Measurements from ENCODE around the gene ACP2. TPM values are rescaled to one million over a fixed set of nuclear protein-coding genes. Genes with fewer than 3 reads are reported as not detected.
"Not testable (repeated sequence)": the region's sequence is repeated elsewhere in the genome, so short reads cannot be mapped to it uniquely, and the experiment has no call there.

The ACP2 gene
- total RNA-seq, 2 experiments from 2014 or later: 26.7 to 27.5 TPM

- Mint-ChIP-seq H3K4me3 (no peak overlapping the region), H3K27ac (peak overlapping the region; percentile 63), H3K27me3 (ENCODE audit: low read depth) (no peaks in the 10 kb centered on the region), H3K36me3 (ENCODE audit: low read depth) (peaks cover 71% of the 10 kb centered on the region), H3K4me1 (ENCODE audit: low read depth) (peaks cover 54% of the 10 kb centered on the region), H3K9me3 (ENCODE audit: insufficient read depth) (no peaks in the 10 kb centered on the region)
- ChIA-PET POLR2A (interaction anchor here (1.0 kb wide), 1 partner anchor 13 kb away, joined by 4 read pairs; no protein-coding TSS in a partner anchor), CTCF (interaction anchor here (0.9 to 1.6 kb wide), 3 partner anchors 9 to 39 kb away, joined by 3 to 4 read pairs (median 3); partner anchors contain the start of gene ACP2)
- ATAC-seq (no peak), DNase-seq (no peak)
These were observed 28.2 kb downstream of the ACP2 start for GRCh38 chr11:47220401-47220821.

- ATAC-seq (peak; percentile 27), DNase-seq (peak; percentile 70)
- Mint-ChIP-seq H3K27ac (peak overlapping the region; percentile 100), H3K27me3 (ENCODE audit: low read depth) (no peaks in the 10 kb centered on the region), H3K36me3 (ENCODE audit: low read depth) (peaks cover 51% of the 10 kb centered on the region), H3K4me1 (ENCODE audit: low read depth) (peaks cover 47% of the 10 kb centered on the region), H3K9me3 (ENCODE audit: insufficient read depth) (no peaks in the 10 kb centered on the region), H3K4me3 (peak overlapping the region; percentile 99)
- POLR2A ChIA-PET: interaction anchor here (0.6 to 3.9 kb wide), 17 partner anchors 8 to 300 kb away, joined by 3 to 41 read pairs (median 11); partner anchors contain the start of genes ACP2, ARFGAP2, MADD and PACSIN3
- CTCF ChIA-PET: interaction anchor here (0.9 to 3.5 kb wide), 9 partner anchors 7 to 163 kb away, joined by 3 to 38 read pairs (median 8); partner anchors contain the start of genes ACP2, ARFGAP2 and MADD
These were observed 32.4 kb downstream of the ACP2 start for GRCh38 chr11:47216121-47216798.

GRCh38 chr11:47215366-47215910 is 33.2 kb downstream of the ACP2 start:
- Mint-ChIP-seq H3K4me3 (peak overlapping the region; percentile 99), H3K4me1 (ENCODE audit: low read depth) (peaks cover 46% of the 10 kb centered on the region)

GRCh38 chr11:47213950-47214565 is 34.6 kb downstream of the ACP2 start:
- H3K27ac Mint-ChIP-seq: peak overlapping the region; percentile 100
- H3K27me3 Mint-ChIP-seq (ENCODE audit: low read depth): no peaks in the 10 kb centered on the region
- peak overlapping the region; percentile 99 for H3K4me3 Mint-ChIP-seq
- ATAC-seq (peak; percentile 81), DNase-seq (peak; percentile 91)
- H3K36me3 Mint-ChIP-seq (ENCODE audit: low read depth): peaks cover 33% of the 10 kb centered on the region
- H3K4me1 Mint-ChIP-seq (ENCODE audit: low read depth): peaks cover 38% of the 10 kb centered on the region
- POLR2A ChIA-PET: interaction anchor here (0.6 to 3.9 kb wide), 24 partner anchors 8 to 514 kb away, joined by 3 to 41 read pairs (median 6); partner anchors contain the start of genes ACP2, ARFGAP2, ARHGAP1 and MADD
- H3K9me3 Mint-ChIP-seq (ENCODE audit: insufficient read depth): no peaks in the 10 kb centered on the region
- CTCF ChIA-PET: interaction anchor here (0.7 to 3.5 kb wide), 12 partner anchors 8 to 240 kb away, joined by 3 to 38 read pairs (median 7); partner anchors contain the start of genes ACP2, ARFGAP2, MADD and PACSIN3

More at GRCh38 chr11:47215366-47215910, 33.2 kb downstream of the ACP2 start:
- H3K27me3 Mint-ChIP-seq (ENCODE audit: low read depth): no peaks in the 10 kb centered on the region
- H3K27ac Mint-ChIP-seq: peak overlapping the region; percentile 100
- ATAC-seq (no peak), DNase-seq (no peak)
- H3K36me3 Mint-ChIP-seq (ENCODE audit: low read depth): peaks cover 43% of the 10 kb centered on the region
- ChIA-PET CTCF (interaction anchor here (0.7 to 3.5 kb wide), 15 partner anchors 8 to 192 kb away, joined by 3 to 38 read pairs (median 4); partner anchors contain the start of genes ACP2, ARFGAP2 and MADD), POLR2A (interaction anchor here (1.1 to 3.9 kb wide), 26 partner anchors 9 to 635 kb away, joined by 3 to 41 read pairs (median 6); partner anchors contain the start of genes ACP2, ARFGAP2, ARHGAP1 and MADD)
- no peaks in the 10 kb centered on the region for H3K9me3 Mint-ChIP-seq (ENCODE audit: insufficient read depth)

GRCh38 chr11:47212938-47213337 is 35.7 kb downstream of the ACP2 start:
- ChIA-PET POLR2A (no interaction called here), CTCF (no interaction called here)
- ATAC-seq (no peak), DNase-seq (no peak)
- H3K4me3 Mint-ChIP-seq: no peak overlapping the region
- no peaks in the 10 kb centered on the region for H3K9me3 Mint-ChIP-seq (ENCODE audit: insufficient read depth)
- peaks cover 31% of the 10 kb centered on the region for H3K4me1 Mint-ChIP-seq (ENCODE audit: low read depth)
- no peaks in the 10 kb centered on the region for H3K27me3 Mint-ChIP-seq (ENCODE audit: low read depth)
- H3K36me3 Mint-ChIP-seq (ENCODE audit: low read depth): peaks cover 24% of the 10 kb centered on the region
- H3K27ac Mint-ChIP-seq: no peak overlapping the region

GRCh38 chr11:47208628-47209027 is 40.0 kb downstream of the ACP2 start:
- CTCF ChIA-PET: interaction anchor here (0.6 kb wide), 1 partner anchor 590 kb away, joined by 3 read pairs; no protein-coding TSS in a partner anchor
- Mint-ChIP-seq H3K27ac (no peak overlapping the region), H3K27me3 (ENCODE audit: low read depth) (peaks cover 3% of the 10 kb centered on the region), H3K36me3 (ENCODE audit: low read depth) (no peaks in the 10 kb centered on the region), H3K4me3 (no peak overlapping the region), H3K9me3 (ENCODE audit: insufficient read depth) (no peaks in the 10 kb centered on the region), H3K4me1 (ENCODE audit: low read depth) (peaks cover 7% of the 10 kb centered on the region)
- ATAC-seq: no peak
- no peak for DNase-seq
- POLR2A ChIA-PET: no interaction called here

- H3K9me3 Mint-ChIP-seq (ENCODE audit: insufficient read depth); H3K27me3 Mint-ChIP-seq (ENCODE audit: low read depth); DNase-seq; CTCF ChIA-PET; ATAC-seq; H3K36me3 Mint-ChIP-seq (ENCODE audit: low read depth); H3K27ac Mint-ChIP-seq; H3K4me1 Mint-ChIP-seq (ENCODE audit: low read depth); POLR2A ChIA-PET; H3K4me3 Mint-ChIP-seq: not testable (repeated sequence)
These were observed 40.5 kb downstream of the ACP2 start for GRCh38 chr11:47208008-47208552.

GRCh38 chr11:47207459-47207858 is 41.2 kb downstream of the ACP2 start:
- ChIA-PET POLR2A (no interaction called here), CTCF (no interaction called here)
- Mint-ChIP-seq H3K4me3 (no peak overlapping the region), H3K4me1 (ENCODE audit: low read depth) (peaks cover 3% of the 10 kb centered on the region), H3K36me3 (ENCODE audit: low read depth) (no peaks in the 10 kb centered on the region), H3K9me3 (ENCODE audit: insufficient read depth) (no peaks in the 10 kb centered on the region), H3K27ac (no peak overlapping the region), H3K27me3 (ENCODE audit: low read depth) (peaks cover 4% of the 10 kb centered on the region)
- ATAC-seq (no peak), DNase-seq (no peak)

- H3K27ac Mint-ChIP-seq; DNase-seq; H3K4me3 Mint-ChIP-seq; H3K27me3 Mint-ChIP-seq (ENCODE audit: low read depth); H3K36me3 Mint-ChIP-seq (ENCODE audit: low read depth); ATAC-seq; H3K4me1 Mint-ChIP-seq (ENCODE audit: low read depth); CTCF ChIA-PET; H3K9me3 Mint-ChIP-seq (ENCODE audit: insufficient read depth): not testable (repeated sequence)
- POLR2A ChIA-PET: interaction anchor here (1.2 kb wide), 1 partner anchor 8 kb away, joined by 6 read pairs; the partner anchor contains the start of gene DDB2
These were observed 42.0 kb downstream of the ACP2 start for GRCh38 chr11:47206577-47206976.

- no peaks in the 10 kb centered on the region for H3K36me3 Mint-ChIP-seq (ENCODE audit: low read depth)
- H3K4me1 Mint-ChIP-seq (ENCODE audit: low read depth): peaks cover 2% of the 10 kb centered on the region
- no peak overlapping the region for H3K27ac Mint-ChIP-seq
- CTCF ChIA-PET: interaction anchor here (1.1 kb wide), 1 partner anchor 10 kb away, joined by 3 read pairs; the partner anchor contains the start of gene DDB2
- H3K27me3 Mint-ChIP-seq (ENCODE audit: low read depth): peaks cover 4% of the 10 kb centered on the region
- H3K4me3 Mint-ChIP-seq: no peak overlapping the region
- DNase-seq (no peak), ATAC-seq (no peak)
- H3K9me3 Mint-ChIP-seq (ENCODE audit: insufficient read depth): no peaks in the 10 kb centered on the region
- POLR2A ChIA-PET: interaction anchor here (1.0 kb wide), 1 partner anchor 10 kb away, joined by 5 read pairs; the partner anchor contains the start of gene DDB2
These were observed 44.0 kb downstream of the ACP2 start for GRCh38 chr11:47204637-47204989.

- Mint-ChIP-seq H3K4me3 (no peak overlapping the region), H3K36me3 (ENCODE audit: low read depth) (no peaks in the 10 kb centered on the region), H3K27me3 (ENCODE audit: low read depth) (peaks cover 8% of the 10 kb centered on the region), H3K4me1 (ENCODE audit: low read depth) (no peaks in the 10 kb centered on the region), H3K27ac (no peak overlapping the region), H3K9me3 (ENCODE audit: insufficient read depth) (no peaks in the 10 kb centered on the region)
- ChIA-PET POLR2A (interaction anchor here (1.3 to 1.5 kb wide), 2 partner anchors 13 to 23 kb away, joined by 3 to 5 read pairs; partner anchors contain the start of gene DDB2), CTCF (interaction anchor here (1.0 to 2.0 kb wide), 3 partner anchors 15 to 57 kb away, joined by 3 to 6 read pairs (median 4); no protein-coding TSS in a partner anchor)
- DNase-seq (no peak), ATAC-seq (no peak)
These were observed 46.0 kb downstream of the ACP2 start for GRCh38 chr11:47202576-47202975.

Data from activated CD8-positive, alpha-beta T cell treated with anti-CD3 and anti-CD28 coated beads, Interleukin-2, amount 10 ng/mL, durations not matched to agents 7 days and 5 days (primary cell).